Aorta (tissue), 5 donors: ENCODE data around the gene PPM1D. TPM values are rescaled to one million over a fixed set of nuclear protein-coding genes. Genes with fewer than 3 reads are reported as not detected.
"Not testable (repeated sequence)": the region's sequence is repeated elsewhere in the genome, so short reads cannot be mapped to it uniquely, and the experiment has no call there.

Experiments used
- ATAC-seq: fragments of 200-7000 bp; cut with Tn5 transposase; one replicate; pipeline ENCODE4 v1.9.1; 2022; ENCODE audit warnings: moderate library complexity; ENCODE audit not compliant: low FRiP score
- DNase-seq, 2 donors: peaks; one replicate each; pipeline ENCODE4 v3.0.0-alpha.2; 2020
- H3K27ac ChIP-seq, 2 donors: one replicate each; pipeline ENCODE4 v1.5.1; 2013; ENCODE audit warnings: low read length in 2 of 2, mild to moderate bottlenecking in 2 of 2, moderate library complexity in 2 of 2, control low read depth in 1 of 2, inconsistent platforms in 1 of 2, low read depth in 1 of 2
- H3K27me3 ChIP-seq, 2 donors: one replicate each; pipeline ENCODE4 v1.6.1; 2013; ENCODE audit warnings: control low read depth in 1 of 2, low read length in 1 of 2, mild to moderate bottlenecking in 1 of 2, moderate library complexity in 1 of 2; ENCODE audit not compliant: insufficient read depth in 2 of 2, control insufficient read depth in 1 of 2
- H3K36me3 ChIP-seq, 2 donors: one replicate each; pipeline ENCODE4 v1.6.1; 2013; ENCODE audit warnings: control low read depth in 1 of 2, low read length in 1 of 2, mild to moderate bottlenecking in 1 of 2; ENCODE audit not compliant: insufficient read depth in 2 of 2, control insufficient read depth in 1 of 2
- H3K4me1 ChIP-seq, 2 donors: one replicate each; pipeline ENCODE4 v1.6.1; 2013; ENCODE audit warnings: low read length in 2 of 2, control low read depth in 1 of 2, mild to moderate bottlenecking in 1 of 2, moderate library complexity in 1 of 2; ENCODE audit not compliant: insufficient read depth in 2 of 2, control insufficient read depth in 1 of 2
- H3K4me3 ChIP-seq, 2 donors: one replicate each; pipeline ENCODE4 v1.5.1; 2013; ENCODE audit warnings: low read length in 2 of 2, control low read depth in 1 of 2, mild to moderate bottlenecking in 1 of 2
- H3K9me3 ChIP-seq: one replicate; pipeline ENCODE4 v1.6.1; 2013; ENCODE audit warnings: mild to moderate bottlenecking, low read length; ENCODE audit not compliant: control insufficient read depth
- WGBS, 2 donors: extraction: QIAGEN DNeasy Blood & Tissue Kit; methylation state at CpG; one replicate each; pipeline ENCODE4 v1.1.7; 2013; 5-methylcytosine and 5-hydroxymethylcytosine counted together
- intact Hi-C, 2 donors: fragments of 100-400 bp; cut with DNase I; formaldehyde crosslinking; loops; one replicate each; pipeline versions ENCODE4 v1.14.2 to v1.15.0; 2022
- polyA plus RNA-seq, 2 donors: library from polyadenylated mRNA; stranded (reverse); fragments of 200-250 nt; gene quantifications; one replicate each; pipeline ENCODE4 v1.2.3, GENCODE V29; 2013
- total RNA-seq, 2 donors: library from RNA; stranded (reverse); fragmentation: NEBNext Ultra II Directional; extraction: Animal tissue kit (Norgen Biotek cat#: 25700); gene quantifications; one replicate each; pipeline ENCODE4 v1.2.1, GENCODE V29; 2021
- donor health status: healthy with polysubstance abuse.
- donor health status: Bipolar disorder and iron deficiency.
- donor health status: DM: no; HTN: no; CAD: no.
- donor health status: DM: no; HTN: no; CAD: no.
- donor health status: DM: yes; HTN: yes; CAD: no.

PPM1D gene
- total and polyA plus RNA-seq, 4 donors: 2.0 to 16.0 (median 10.1) TPM

- ATAC-seq (no peak), DNase-seq (no peak)
- 94 to 95% methylated on average over 5 of the region's 5 CpGs for WGBS, 2 donors
Measured at GRCh38 chr17:60656499-60656898, 56.5 kb downstream of the PPM1D start.

GRCh38 chr17:60659156-60659555, 59.2 kb downstream of the PPM1D start:
- no peak for ATAC-seq
- 61 to 76% methylated on average over 1 of the region's 1 CpG for WGBS, 2 donors

More at GRCh38 chr17:60656499-60656898, 56.5 kb downstream of the PPM1D start:
- intact Hi-C loops: no loop called here
- H3K4me3 ChIP-seq: no peak overlapping the region
- no peaks in the 10 kb centered on the region for H3K4me1 ChIP-seq
- no peaks in the 10 kb centered on the region for H3K36me3 ChIP-seq
- no peaks in the 10 kb centered on the region for H3K27me3 ChIP-seq
- H3K27ac ChIP-seq: no peak overlapping the region
- no peaks in the 10 kb centered on the region for H3K9me3 ChIP-seq

GRCh38 chr17:60661489-60661888, 61.5 kb downstream of the PPM1D start:
- no peak for ATAC-seq

More at GRCh38 chr17:60659156-60659555, 59.2 kb downstream of the PPM1D start:
- no peak overlapping the region for H3K4me3 ChIP-seq
- no peaks in the 10 kb centered on the region for H3K27me3 ChIP-seq
- intact Hi-C loops: no loop called here
- H3K9me3 ChIP-seq: no peaks in the 10 kb centered on the region
- no peak overlapping the region for H3K27ac ChIP-seq
- H3K4me1 ChIP-seq: no peaks in the 10 kb centered on the region
- H3K36me3 ChIP-seq: peaks cover 1 to 2% of the 10 kb centered on the region in 2 donors
- DNase-seq: no peak

GRCh38 chr17:60664022-60664421, 64.0 kb downstream of the PPM1D start:
- 63 to 69% methylated on average over 1 of the region's 1 CpG for WGBS, 2 donors
- Histone ChIP-seq H3K27me3 (no peaks in the 10 kb centered on the region), H3K9me3 (no peaks in the 10 kb centered on the region), H3K4me1 (no peaks in the 10 kb centered on the region), H3K4me3 (no peak overlapping the region), H3K36me3 (peaks cover 2 to 5% of the 10 kb centered on the region in 2 donors), H3K27ac (no peak overlapping the region)
- no peak for ATAC-seq
- intact Hi-C loops: no loop called here
- DNase-seq: no peak

More at GRCh38 chr17:60661489-60661888, 61.5 kb downstream of the PPM1D start:
- H3K9me3 ChIP-seq: no peaks in the 10 kb centered on the region
- WGBS, 2 donors: 90 to 92% methylated on average over 2 of the region's 2 CpGs
- no peaks in the 10 kb centered on the region for H3K27me3 ChIP-seq
- peaks cover 2 to 5% of the 10 kb centered on the region in 2 donors for H3K36me3 ChIP-seq
- no peak overlapping the region for H3K4me3 ChIP-seq
- no peaks in the 10 kb centered on the region for H3K4me1 ChIP-seq
- DNase-seq: no peak
- H3K27ac ChIP-seq: no peak overlapping the region
- intact Hi-C loops: no loop called here

- ATAC-seq (no peak), DNase-seq (no peak)
- no peak overlapping the region for H3K4me3 ChIP-seq
- H3K9me3 ChIP-seq: no peaks in the 10 kb centered on the region
- H3K36me3 ChIP-seq: peaks cover 2 to 5% of the 10 kb centered on the region in 2 donors
- H3K4me1 ChIP-seq: no peaks in the 10 kb centered on the region
- 89 to 93% methylated on average over 5 of the region's 5 CpGs for WGBS, 2 donors
- no peak overlapping the region for H3K27ac ChIP-seq
- H3K27me3 ChIP-seq: no peaks in the 10 kb centered on the region
- intact Hi-C loops: no loop called here
Measured at GRCh38 chr17:60665602-60666001, 65.6 kb downstream of the PPM1D start.

- ATAC-seq, H3K27me3 ChIP-seq, intact Hi-C loops, H3K4me1 ChIP-seq, H3K36me3 ChIP-seq, H3K27ac ChIP-seq, H3K9me3 ChIP-seq, H3K4me3 ChIP-seq, DNase-seq: not testable (repeated sequence)
- WGBS, 2 donors: 78 to 81% methylated on average over 7 of the region's 7 CpGs
Measured at GRCh38 chr17:60668741-60669140, 68.7 kb downstream of the PPM1D start.

- ATAC-seq (no peak), DNase-seq (no peak)
- no peak overlapping the region for H3K27ac ChIP-seq
- H3K27me3 ChIP-seq: no peaks in the 10 kb centered on the region
- intact Hi-C loops: no loop called here
- H3K4me3 ChIP-seq: no peak overlapping the region
- WGBS, 2 donors: 41 to 49% methylated on average over 2 of the region's 2 CpGs
- H3K9me3 ChIP-seq: no peaks in the 10 kb centered on the region
- H3K4me1 ChIP-seq: no peaks in the 10 kb centered on the region
- H3K36me3 ChIP-seq: no peaks in the 10 kb centered on the region
Measured at GRCh38 chr17:60671482-60671881, 71.5 kb downstream of the PPM1D start.

GRCh38 chr17:60674637-60675036, 74.6 kb downstream of the PPM1D start:
- ATAC-seq, H3K9me3 ChIP-seq, H3K27me3 ChIP-seq, DNase-seq, H3K27ac ChIP-seq, H3K4me1 ChIP-seq, intact Hi-C loops, H3K36me3 ChIP-seq, H3K4me3 ChIP-seq: not testable (repeated sequence)
- WGBS, 2 donors: 87% methylated on average over 7 of the region's 7 CpGs

- Histone ChIP-seq H3K36me3 (no peaks in the 10 kb centered on the region), H3K27ac (no peak overlapping the region), H3K4me1 (no peaks in the 10 kb centered on the region), H3K9me3 (no peaks in the 10 kb centered on the region), H3K4me3 (no peak overlapping the region), H3K27me3 (no peaks in the 10 kb centered on the region)
- ATAC-seq: no peak
- no peak for DNase-seq
- whole genome bisulfite sequencing, 2 donors: 95 to 96% methylated on average over 6 of the region's 6 CpGs
- intact Hi-C loops: no loop called here
Measured at GRCh38 chr17:60675997-60676396, 76.0 kb downstream of the PPM1D start.
